Measurements from ENCODE around the gene R3HCC1L.

- TF ChIP-seq POLR2A (IDR thresholded peaks at IDR 0.05; ENCODE audit: low read length) (no peak), GATA1 (IDR thresholded peaks at IDR 0.05; ENCODE audit: low read depth, low read length) (no peak)
Measured at GRCh38 chr10:98258683-98259454, 124.4 kb downstream of the R3HCC1L start.

Data from erythroblast (primary cell).